A673 (cell line): Measurements from ENCODE around the gene SAP25.

ENCODE experiments used
- EZH2 ChIP-seq: fragments of 200-600 bp; sonication (generic); IDR thresholded peaks from 2 replicates; pipeline ENCODE4 v1.6.1; 2017; ENCODE audit warnings: borderline replicate concordance, low read depth, mild to moderate bottlenecking, mixed read lengths, antibody characterized with exemption, low read length; ENCODE audit not compliant: poor library complexity, severe bottlenecking
- TF ChIP-seq, protein P1 (sequence below): fragments of 300-800, 200-600 bp; sonication (generic); conservative IDR thresholded peaks from 2 replicates; pipeline ENCODE4 v1.5.1; 2017; ENCODE audit warnings: low read depth, mild to moderate bottlenecking, antibody characterized with exemption, low read length, moderate library complexity, mixed read lengths

DNA sequence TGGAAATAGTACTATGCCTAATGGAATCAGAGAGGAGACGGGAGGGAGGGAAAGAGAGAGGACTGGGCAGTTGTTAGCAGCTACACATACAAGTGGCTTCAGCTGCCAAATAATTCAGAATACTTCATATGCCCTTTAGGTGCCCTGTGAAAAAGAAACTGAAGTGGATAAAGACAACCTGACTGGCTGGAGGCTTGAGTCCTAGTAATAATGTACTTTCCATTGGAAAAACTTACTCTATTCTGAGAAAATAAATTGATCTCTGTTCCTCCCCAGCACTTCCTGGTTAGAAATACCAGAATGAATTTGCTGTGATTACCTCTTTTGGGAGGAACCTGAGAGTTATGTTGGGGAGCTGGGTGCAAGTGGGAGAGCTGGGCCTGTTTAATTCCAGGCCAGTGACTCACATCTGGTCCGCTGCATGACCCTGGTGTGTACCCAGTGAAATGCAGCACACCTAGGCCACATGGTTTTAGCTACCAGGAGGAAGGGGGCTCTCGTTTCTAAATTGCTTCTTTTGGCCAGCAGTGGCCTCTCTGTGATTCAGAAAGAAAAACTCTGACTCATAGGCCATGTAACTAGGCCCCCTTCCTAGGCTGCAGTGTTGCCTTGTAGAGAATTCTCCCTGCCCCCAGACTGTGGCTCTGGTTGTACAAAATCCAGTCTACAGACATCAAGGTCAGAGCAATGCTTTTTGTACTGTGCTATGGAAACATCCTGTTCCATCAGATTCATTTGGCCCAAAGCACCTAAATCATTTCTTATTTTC is 28.2 kb downstream of the SAP25 start:
- TF ChIP-seq, protein P1, sequence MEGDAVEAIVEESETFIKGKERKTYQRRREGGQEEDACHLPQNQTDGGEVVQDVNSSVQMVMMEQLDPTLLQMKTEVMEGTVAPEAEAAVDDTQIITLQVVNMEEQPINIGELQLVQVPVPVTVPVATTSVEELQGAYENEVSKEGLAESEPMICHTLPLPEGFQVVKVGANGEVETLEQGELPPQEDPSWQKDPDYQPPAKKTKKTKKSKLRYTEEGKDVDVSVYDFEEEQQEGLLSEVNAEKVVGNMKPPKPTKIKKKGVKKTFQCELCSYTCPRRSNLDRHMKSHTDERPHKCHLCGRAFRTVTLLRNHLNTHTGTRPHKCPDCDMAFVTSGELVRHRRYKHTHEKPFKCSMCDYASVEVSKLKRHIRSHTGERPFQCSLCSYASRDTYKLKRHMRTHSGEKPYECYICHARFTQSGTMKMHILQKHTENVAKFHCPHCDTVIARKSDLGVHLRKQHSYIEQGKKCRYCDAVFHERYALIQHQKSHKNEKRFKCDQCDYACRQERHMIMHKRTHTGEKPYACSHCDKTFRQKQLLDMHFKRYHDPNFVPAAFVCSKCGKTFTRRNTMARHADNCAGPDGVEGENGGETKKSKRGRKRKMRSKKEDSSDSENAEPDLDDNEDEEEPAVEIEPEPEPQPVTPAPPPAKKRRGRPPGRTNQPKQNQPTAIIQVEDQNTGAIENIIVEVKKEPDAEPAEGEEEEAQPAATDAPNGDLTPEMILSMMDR: no peak
- no peak for TF ChIP-seq EZH2
